T-cell (primary cell): ENCODE data around the gene NFIA. TPM values are rescaled to one million over a fixed set of nuclear protein-coding genes. Genes with fewer than 3 reads are reported as not detected.

Source experiments
- ATAC-seq, 4 experiments: fragments of 200-7000 bp in 3 of 4; fragments of 150-1000 bp in 1 of 4; cut with Tn5 transposase; replicated peaks in 1 of 4; 1 replicate in 3 of 4; 2 replicates in 1 of 4; pipeline ENCODE4 v1.10.0; 2021; ENCODE audit warnings: moderate library complexity in 3 of 4, mild to moderate bottlenecking in 2 of 4, moderate number of reproducible peaks in 1 of 4
- CTCF ChIA-PET, 2 donors: fragments of 300-600 bp; sonication (Branson Sonifier 250); formaldehyde crosslinking; loops; one replicate each; lab custom pipeline; 2022; ENCODE audit warnings: antibody characterized with exemption in 2 of 2; lab: Charles Lee
- POLR2A ChIA-PET, 2 donors: fragments of 300-600 bp; sonication (Branson Sonifier 250); formaldehyde crosslinking; loops; one replicate each; lab custom pipeline; 2022; ENCODE audit warnings: antibody characterized with exemption in 2 of 2; lab: Charles Lee
- DNase-seq, 35 experiments: peaks; one replicate each; pipeline versions ENCODE4 v3.0.0 to v3.0.0-alpha.2; 2013 to 2023
- H3K27ac ChIP-seq: one replicate; pipeline ENCODE4 v1.5.1; 2013; ENCODE audit warnings: low read length
- H3K27me3 ChIP-seq, 2 experiments: replicated peaks in 1 of 2; 1 replicate in 1 of 2; 2 replicates in 1 of 2; pipeline versions ENCODE4 v1.6.1 to v1.7.0; 2013; ENCODE audit warnings: low read length in 1 of 2, mixed read lengths in 1 of 2; ENCODE audit not compliant: control insufficient read depth in 2 of 2, insufficient read depth in 2 of 2; ENCODE audit errors: extremely low read depth in 1 of 2
- H3K36me3 ChIP-seq, 2 donors: 1 replicate in 1 of 2; 2 replicates in 1 of 2; pipeline versions ENCODE4 v1.6.1 to v1.7.0; 2013; ENCODE audit warnings: low read length in 1 of 2; ENCODE audit not compliant: control insufficient read depth in 2 of 2, insufficient read depth in 1 of 2; ENCODE audit errors: extremely low read depth in 1 of 2
- H3K4me1 ChIP-seq, 2 experiments: 1 replicate in 1 of 2; 2 replicates in 1 of 2; pipeline versions ENCODE4 v1.6.1 to v1.7.0; 2013; ENCODE audit warnings: low read length in 2 of 2, mixed read lengths in 1 of 2; ENCODE audit not compliant: insufficient read depth in 2 of 2, control insufficient read depth in 1 of 2; ENCODE audit errors: extremely low read depth in 1 of 2
- H3K4me3 ChIP-seq, 2 donors: 1 replicate in 1 of 2; 2 replicates in 1 of 2; pipeline versions ENCODE4 v1.5.1 to v1.7.0; 2013; ENCODE audit warnings: mild to moderate bottlenecking in 2 of 2, low read length in 1 of 2, moderate library complexity in 1 of 2; ENCODE audit not compliant: control insufficient read depth in 1 of 2; ENCODE audit errors: extremely low read depth in 1 of 2
- H3K9me3 ChIP-seq: 2 replicates; pipeline ENCODE4 v1.7.0; 2013
- H3K27ac Mint-ChIP-seq, 2 donors: one replicate each; pipeline ENCODE4 v1.8.0; 2020 to 2021; ENCODE audit warnings: mild to moderate bottlenecking in 2 of 2, mixed read lengths in 2 of 2
- H3K27me3 Mint-ChIP-seq, 2 donors: one replicate each; pipeline ENCODE4 v1.8.0; 2021 to 2022; ENCODE audit warnings: mixed read lengths in 2 of 2
- H3K36me3 Mint-ChIP-seq: one replicate; pipeline ENCODE4 v1.8.0; 2021; ENCODE audit warnings: mixed read lengths
- H3K4me1 Mint-ChIP-seq, 3 donors: one replicate each; pipeline ENCODE4 v1.8.0; 2020 to 2022; ENCODE audit warnings: mixed read lengths in 3 of 3, mild to moderate bottlenecking in 1 of 3
- H3K4me3 Mint-ChIP-seq, 3 donors: one replicate each; pipeline ENCODE4 v1.8.0; 2020 to 2022; ENCODE audit warnings: mild to moderate bottlenecking in 3 of 3, mixed read lengths in 3 of 3, moderate library complexity in 3 of 3
- H3K9me3 Mint-ChIP-seq, 3 donors: one replicate each; pipeline ENCODE4 v1.8.0; 2020 to 2022; ENCODE audit warnings: mixed read lengths in 3 of 3
- WGBS: methylation state at CpG from one replicate; pipeline ENCODE4 v1.1.5; 2013; ENCODE audit warnings: missing lambda C conversion rate; ENCODE audit not compliant: insufficient coverage; 5-methylcytosine and 5-hydroxymethylcytosine counted together
- total RNA-seq, 35 experiments: library from RNA in 6 of 35; stranded (reverse) in 6 of 35; fragments of 120-200 nt in 1 of 35; gene quantifications; one replicate each; pipeline versions ENCODE4 v1.2.1 to v1.2.4 and lab custom pipeline; 2013 to 2026

Gene NFIA
- total RNA-seq, 5 donors from 2014 or later (not counting 1 experiment from before 2014, with no cell fraction given) = 5.1 to 10.1 (median 7.1) TPM

GRCh38 chr1:61116421-61116820 lies 34.1 kb downstream of the NFIA start:
- peaks cover 0 to 3% of the 10 kb centered on the region in 2 donors for H3K27me3 Mint-ChIP-seq
- no peak overlapping the region for H3K4me3 Mint-ChIP-seq
- ChIA-PET POLR2A (no interaction called here), CTCF (no interaction called here)
- H3K4me1 Mint-ChIP-seq = no peaks in the 10 kb centered on the region
- no peak overlapping the region for H3K27ac Mint-ChIP-seq
- no peaks in the 10 kb centered on the region for H3K4me1 ChIP-seq
- H3K27ac ChIP-seq = no peak overlapping the region
- no peaks in the 10 kb centered on the region for H3K9me3 ChIP-seq
- no peak for DNase-seq
- no peaks in the 10 kb centered on the region for H3K36me3 ChIP-seq
- peaks cover 4% of the 10 kb centered on the region for H3K36me3 Mint-ChIP-seq
- no peaks in the 10 kb centered on the region for H3K27me3 ChIP-seq
- no peaks in the 10 kb centered on the region for H3K9me3 Mint-ChIP-seq
- no peak for ATAC-seq
- 73% methylated on average over 3 of the region's 6 CpGs for WGBS
- H3K4me3 ChIP-seq = no peak overlapping the region

GRCh38 chr1:61117283-61117682 lies 34.9 kb downstream of the NFIA start:
- H3K27ac ChIP-seq = no peak overlapping the region

GRCh38 chr1:61119085-61119484 lies 36.7 kb downstream of the NFIA start:
- no peaks in the 10 kb centered on the region for H3K4me1 Mint-ChIP-seq
- ChIA-PET POLR2A (no interaction called here), CTCF (interaction anchor here (0.6 to 2.0 kb wide), 3 partner anchors 69 to 229 kb away, joined by 3 to 8 read pairs (median 5); no protein-coding TSS in a partner anchor)
- no peak overlapping the region for H3K27ac ChIP-seq
- WGBS = 71% methylated on average over 1 of the region's 3 CpGs
- H3K4me3 ChIP-seq = no peak overlapping the region
- no peaks in the 10 kb centered on the region for H3K4me1 ChIP-seq
- H3K36me3 ChIP-seq = no peaks in the 10 kb centered on the region
- ATAC-seq (no peak), DNase-seq (peak in 1 of 35 experiments; percentile 4)
- peaks cover 4% of the 10 kb centered on the region for H3K36me3 Mint-ChIP-seq
- H3K27me3 ChIP-seq = no peaks in the 10 kb centered on the region
- no peak overlapping the region for H3K27ac Mint-ChIP-seq
- H3K9me3 Mint-ChIP-seq = no peaks in the 10 kb centered on the region
- H3K27me3 Mint-ChIP-seq = peaks cover 0 to 3% of the 10 kb centered on the region in 2 donors
- H3K9me3 ChIP-seq = no peaks in the 10 kb centered on the region
- no peak overlapping the region for H3K4me3 Mint-ChIP-seq

More at GRCh38 chr1:61117283-61117682, 34.9 kb downstream of the NFIA start:
- WGBS = no CpG with 5 or more reads among the region's 2 CpGs
- Mint-ChIP-seq H3K9me3 (no peaks in the 10 kb centered on the region), H3K27ac (no peak overlapping the region), H3K36me3 (peaks cover 4% of the 10 kb centered on the region), H3K27me3 (peaks cover 0 to 3% of the 10 kb centered on the region in 2 donors), H3K4me1 (no peaks in the 10 kb centered on the region), H3K4me3 (no peak overlapping the region)
- DNase-seq (no peak), ATAC-seq (no peak)
- Histone ChIP-seq H3K36me3 (no peaks in the 10 kb centered on the region), H3K9me3 (no peaks in the 10 kb centered on the region), H3K4me1 (no peaks in the 10 kb centered on the region), H3K27me3 (no peaks in the 10 kb centered on the region), H3K4me3 (no peak overlapping the region)
- POLR2A ChIA-PET = no interaction called here
- CTCF ChIA-PET = no interaction called here

- 89% methylated on average over 3 of the region's 5 CpGs for WGBS
- POLR2A ChIA-PET = interaction anchor here in 1 of 2 donors (0.7 kb wide), 1 partner anchor 20 kb away, joined by 4 read pairs; no protein-coding TSS in a partner anchor
- H3K9me3 Mint-ChIP-seq = no peaks in the 10 kb centered on the region
- DNase-seq (no peak), ATAC-seq (no peak)
- H3K27ac ChIP-seq = no peak overlapping the region
- CTCF ChIA-PET = interaction anchor here in 1 of 2 donors (2.0 kb wide), 1 partner anchor 71 kb away, joined by 8 read pairs; no protein-coding TSS in a partner anchor
- H3K4me1 ChIP-seq = no peaks in the 10 kb centered on the region
- no peaks in the 10 kb centered on the region for H3K9me3 ChIP-seq
- H3K4me1 Mint-ChIP-seq = peaks cover 0 to 4% (median 0%) of the 10 kb centered on the region in 3 donors
- H3K4me3 Mint-ChIP-seq = no peak overlapping the region
- H3K36me3 Mint-ChIP-seq = peaks cover 1% of the 10 kb centered on the region
- no peaks in the 10 kb centered on the region for H3K27me3 ChIP-seq
- no peak overlapping the region for H3K4me3 ChIP-seq
- H3K27ac Mint-ChIP-seq = no peak overlapping the region
- H3K36me3 ChIP-seq = no peaks in the 10 kb centered on the region
- peaks cover 0 to 3% of the 10 kb centered on the region in 2 donors for H3K27me3 Mint-ChIP-seq
These were observed 38.0 kb downstream of the NFIA start for GRCh38 chr1:61120246-61120840.

- ChIA-PET CTCF (no interaction called here), POLR2A (interaction anchor here in 1 of 2 donors (0.7 kb wide), 1 partner anchor 20 kb away, joined by 4 read pairs; no protein-coding TSS in a partner anchor)
- Mint-ChIP-seq H3K9me3 (no peaks in the 10 kb centered on the region), H3K27me3 (peaks cover 0 to 3% of the 10 kb centered on the region in 2 donors), H3K4me1 (peaks cover 0 to 4% (median 0%) of the 10 kb centered on the region in 3 donors), H3K27ac (no peak overlapping the region), H3K36me3 (no peaks in the 10 kb centered on the region), H3K4me3 (no peak overlapping the region)
- DNase-seq = no peak
- 100% methylated on average over 1 of the region's 2 CpGs for WGBS
- no peak overlapping the region for H3K27ac ChIP-seq
- ATAC-seq = no peak
- H3K36me3 ChIP-seq = no peaks in the 10 kb centered on the region
- H3K4me3 ChIP-seq = no peak overlapping the region
- H3K27me3 ChIP-seq = no peaks in the 10 kb centered on the region
- H3K9me3 ChIP-seq = no peaks in the 10 kb centered on the region
- H3K4me1 ChIP-seq = no peaks in the 10 kb centered on the region
These were observed 38.6 kb downstream of the NFIA start for GRCh38 chr1:61120998-61121397.

- no peaks in the 10 kb centered on the region for H3K4me1 ChIP-seq
- Mint-ChIP-seq H3K36me3 (no peaks in the 10 kb centered on the region), H3K27me3 (peaks cover 0 to 3% of the 10 kb centered on the region in 2 donors), H3K4me3 (no peak overlapping the region), H3K27ac (no peak overlapping the region), H3K4me1 (peaks cover 0 to 4% (median 0%) of the 10 kb centered on the region in 3 donors), H3K9me3 (no peaks in the 10 kb centered on the region)
- H3K36me3 ChIP-seq = no peaks in the 10 kb centered on the region
- no peaks in the 10 kb centered on the region for H3K9me3 ChIP-seq
- ChIA-PET POLR2A (no interaction called here), CTCF (no interaction called here)
- H3K27ac ChIP-seq = no peak overlapping the region
- H3K4me3 ChIP-seq = no peak overlapping the region
- ATAC-seq (no peak), DNase-seq (no peak)
- H3K27me3 ChIP-seq = no peaks in the 10 kb centered on the region
These were observed 39.3 kb downstream of the NFIA start for GRCh38 chr1:61121631-61122030.
